Keratinocyte (primary cell): ENCODE measurements around the gene GGTLC2.

Experiments
- EZH2 ChIP-seq: IDR thresholded peaks from one replicate; pipeline ENCODE4 v1.6.1; 2012; ENCODE audit warnings: inconsistent platforms, mild to moderate bottlenecking, low read length, moderate library complexity
- TF ChIP-seq, protein P1 (sequence below), 3 experiments: IDR thresholded peaks in 1 of 3; conservative IDR thresholded peaks in 1 of 3; optimal IDR thresholded peaks in 1 of 3; 2 replicates in 2 of 3; 3 replicates in 1 of 3; pipeline versions ENCODE3 to v1.5.1; 2011; ENCODE audit warnings: low read length in 3 of 3, mild to moderate bottlenecking in 3 of 3, moderate library complexity in 2 of 3, control low read depth in 1 of 3, inconsistent platforms in 1 of 3; ENCODE audit not compliant: insufficient read depth in 2 of 3; ENCODE audit errors: extremely low read depth in 1 of 3

DNA sequence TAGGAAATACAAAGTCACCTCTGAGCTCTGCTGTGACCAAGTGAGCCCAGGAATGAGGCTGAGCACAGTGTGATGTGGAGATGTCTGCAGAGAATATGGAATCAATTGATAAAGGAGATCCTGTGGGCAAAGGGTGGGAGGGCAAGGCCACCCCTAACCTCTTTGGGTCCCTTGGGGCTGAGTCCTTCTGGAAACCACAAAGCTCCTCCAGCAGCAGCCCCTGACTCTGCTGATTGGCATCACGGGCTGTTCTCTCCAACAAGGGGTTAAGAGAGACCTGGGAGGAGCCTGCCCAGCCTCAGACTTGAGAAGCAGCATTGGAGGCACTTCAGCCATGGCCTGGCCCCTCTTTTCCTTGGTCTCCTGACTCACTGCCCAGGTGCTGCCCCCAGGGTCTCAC, 49.7 kb downstream of the GGTLC2 start:
- TF ChIP-seq, protein P1, sequence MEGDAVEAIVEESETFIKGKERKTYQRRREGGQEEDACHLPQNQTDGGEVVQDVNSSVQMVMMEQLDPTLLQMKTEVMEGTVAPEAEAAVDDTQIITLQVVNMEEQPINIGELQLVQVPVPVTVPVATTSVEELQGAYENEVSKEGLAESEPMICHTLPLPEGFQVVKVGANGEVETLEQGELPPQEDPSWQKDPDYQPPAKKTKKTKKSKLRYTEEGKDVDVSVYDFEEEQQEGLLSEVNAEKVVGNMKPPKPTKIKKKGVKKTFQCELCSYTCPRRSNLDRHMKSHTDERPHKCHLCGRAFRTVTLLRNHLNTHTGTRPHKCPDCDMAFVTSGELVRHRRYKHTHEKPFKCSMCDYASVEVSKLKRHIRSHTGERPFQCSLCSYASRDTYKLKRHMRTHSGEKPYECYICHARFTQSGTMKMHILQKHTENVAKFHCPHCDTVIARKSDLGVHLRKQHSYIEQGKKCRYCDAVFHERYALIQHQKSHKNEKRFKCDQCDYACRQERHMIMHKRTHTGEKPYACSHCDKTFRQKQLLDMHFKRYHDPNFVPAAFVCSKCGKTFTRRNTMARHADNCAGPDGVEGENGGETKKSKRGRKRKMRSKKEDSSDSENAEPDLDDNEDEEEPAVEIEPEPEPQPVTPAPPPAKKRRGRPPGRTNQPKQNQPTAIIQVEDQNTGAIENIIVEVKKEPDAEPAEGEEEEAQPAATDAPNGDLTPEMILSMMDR (optimal IDR thresholded peaks at IDR 0.05 in 1 of 3, IDR thresholded peaks at IDR 0.05 in 1 of 3, conservative IDR thresholded peaks at IDR 0.05 in 1 of 3; ENCODE audit: extremely low read depth in 1 of 3, insufficient read depth in 2 of 3, low read length in 3 of 3): no peak
- TF ChIP-seq EZH2: no peak
